Body of pancreas (tissue), 4 donors: ENCODE results near the gene FAM20C.

ENCODE experiments used
- CTCF ChIP-seq, 7 experiments: fragments of 450-650 bp in 4 of 7; fragments of 200-600 bp in 3 of 7; sonication (generic) in 3 of 7; IDR thresholded peaks; one replicate each; pipeline ENCODE4 v1.5.1; 2016 to 2019; ENCODE audit warnings: antibody characterized with exemption in 7 of 7
- POLR2A ChIP-seq, 3 donors: fragments of 450-650 bp; IDR thresholded peaks; one replicate each; pipeline ENCODE4 v1.6.1; 2016; ENCODE audit warnings: antibody characterized with exemption in 3 of 3, mild to moderate bottlenecking in 2 of 3

- no peak for TF ChIP-seq CTCF (IDR thresholded peaks at IDR 0.05)
- no peak for TF ChIP-seq POLR2A (IDR thresholded peaks at IDR 0.05)
Observed at GRCh38 chr7:270351-270983, 78.1 kb downstream of the FAM20C start.
